Thyroid gland (tissue), 4 donors: Measurements from ENCODE around the gene RNASEH1.

Experiments
- CTCF ChIP-seq, 6 experiments: fragments of 200-600 bp in 3 of 6; fragments of 450-650 bp in 3 of 6; sonication (generic) in 3 of 6; IDR thresholded peaks; one replicate each; pipeline ENCODE4 v1.5.1; 2016 to 2019; ENCODE audit warnings: antibody characterized with exemption in 6 of 6, mild to moderate bottlenecking in 2 of 6, inconsistent platforms in 1 of 6, moderate library complexity in 1 of 6
- POLR2A ChIP-seq, 2 donors: fragments of 450-650 bp; IDR thresholded peaks; one replicate each; pipeline ENCODE4 v1.6.1; 2017; ENCODE audit warnings: antibody characterized with exemption in 2 of 2, mild to moderate bottlenecking in 2 of 2, moderate library complexity in 1 of 2

- no peak for TF ChIP-seq CTCF (IDR thresholded peaks at IDR 0.05)
- TF ChIP-seq POLR2A (IDR thresholded peaks at IDR 0.05): no peak
Observed at GRCh38 chr2:3584076-3584475, 25.9 kb upstream of the RNASEH1 start.
